Measurements from ENCODE around the gene ANKRD34A.
A peak's percentile ranks its signal among the peaks of the same experiment; 100 is the strongest.

ANKRD34A gene

DNA sequence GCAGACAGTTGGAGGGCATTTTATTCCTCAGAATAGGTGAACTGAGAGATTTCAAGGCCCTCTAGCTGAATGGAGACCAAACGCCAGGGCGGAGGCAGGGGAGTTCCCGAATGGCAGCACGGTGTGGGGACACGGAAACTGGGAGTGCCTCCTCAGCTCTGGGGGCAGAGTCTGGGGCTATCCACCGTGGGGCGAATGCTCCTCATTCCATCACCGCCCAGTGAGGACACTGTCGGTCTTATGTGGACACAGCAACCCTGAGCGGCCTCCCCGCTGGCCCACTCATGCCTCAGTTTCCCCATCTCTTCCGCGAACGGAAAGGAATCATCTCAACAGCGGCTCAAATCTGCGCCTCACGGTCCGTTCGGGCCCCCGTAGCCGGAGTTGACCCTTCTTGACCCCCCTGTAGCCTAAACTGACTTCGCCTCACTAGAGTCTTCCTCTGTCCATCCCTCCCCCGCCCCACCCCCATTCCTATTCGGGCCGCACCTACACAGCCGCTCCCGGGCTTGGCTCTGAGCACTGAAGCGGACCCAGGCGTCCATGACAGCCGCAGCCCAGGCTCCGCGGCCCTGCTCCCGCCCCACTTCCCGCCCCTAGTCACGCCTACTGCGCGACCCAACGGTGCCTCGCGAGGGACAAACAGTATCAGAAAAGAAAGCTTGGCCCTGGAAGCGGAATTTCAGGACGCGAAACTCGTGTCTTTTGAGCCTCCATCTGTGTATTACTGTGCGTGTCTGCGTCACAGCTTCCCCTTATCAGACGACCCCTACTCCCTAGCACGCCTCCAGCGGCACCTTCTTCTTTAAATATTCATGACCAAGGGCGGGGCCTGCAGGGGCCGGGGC is 46.0 kb downstream of the ANKRD34A start, which contains the start of gene PEX11B (continued):
- TF ChIP-seq, protein P1, sequence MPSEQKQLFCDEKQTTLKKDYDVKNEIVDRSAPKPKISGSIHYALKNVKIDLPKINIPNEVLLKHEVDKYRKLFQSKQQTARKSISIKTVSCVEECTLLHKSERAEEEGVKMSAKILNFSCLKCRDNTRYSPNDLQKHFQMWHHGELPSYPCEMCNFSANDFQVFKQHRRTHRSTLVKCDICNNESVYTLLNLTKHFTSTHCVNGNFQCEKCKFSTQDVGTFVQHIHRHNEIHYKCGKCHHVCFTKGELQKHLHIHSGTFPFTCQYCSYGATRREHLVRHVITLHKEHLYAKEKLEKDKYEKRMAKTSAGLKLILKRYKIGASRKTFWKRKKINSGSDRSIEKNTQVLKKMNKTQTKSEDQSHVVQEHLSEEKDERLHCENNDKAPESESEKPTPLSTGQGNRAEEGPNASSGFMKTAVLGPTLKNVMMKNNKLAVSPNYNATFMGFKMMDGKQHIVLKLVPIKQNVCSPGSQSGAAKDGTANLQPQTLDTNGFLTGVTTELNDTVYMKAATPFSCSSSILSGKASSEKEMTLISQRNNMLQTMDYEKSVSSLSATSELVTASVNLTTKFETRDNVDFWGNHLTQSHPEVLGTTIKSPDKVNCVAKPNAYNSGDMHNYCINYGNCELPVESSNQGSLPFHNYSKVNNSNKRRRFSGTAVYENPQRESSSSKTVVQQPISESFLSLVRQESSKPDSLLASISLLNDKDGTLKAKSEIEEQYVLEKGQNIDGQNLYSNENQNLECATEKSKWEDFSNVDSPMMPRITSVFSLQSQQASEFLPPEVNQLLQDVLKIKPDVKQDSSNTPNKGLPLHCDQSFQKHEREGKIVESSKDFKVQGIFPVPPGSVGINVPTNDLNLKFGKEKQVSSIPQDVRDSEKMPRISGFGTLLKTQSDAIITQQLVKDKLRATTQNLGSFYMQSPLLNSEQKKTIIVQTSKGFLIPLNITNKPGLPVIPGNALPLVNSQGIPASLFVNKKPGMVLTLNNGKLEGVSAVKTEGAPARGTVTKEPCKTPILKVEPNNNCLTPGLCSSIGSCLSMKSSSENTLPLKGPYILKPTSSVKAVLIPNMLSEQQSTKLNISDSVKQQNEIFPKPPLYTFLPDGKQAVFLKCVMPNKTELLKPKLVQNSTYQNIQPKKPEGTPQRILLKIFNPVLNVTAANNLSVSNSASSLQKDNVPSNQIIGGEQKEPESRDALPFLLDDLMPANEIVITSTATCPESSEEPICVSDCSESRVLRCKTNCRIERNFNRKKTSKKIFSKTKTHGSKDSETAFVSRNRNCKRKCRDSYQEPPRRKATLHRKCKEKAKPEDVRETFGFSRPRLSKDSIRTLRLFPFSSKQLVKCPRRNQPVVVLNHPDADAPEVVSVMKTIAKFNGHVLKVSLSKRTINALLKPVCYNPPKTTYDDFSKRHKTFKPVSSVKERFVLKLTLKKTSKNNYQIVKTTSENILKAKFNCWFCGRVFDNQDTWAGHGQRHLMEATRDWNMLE (tag by site-specific recombination; conservative IDR thresholded peaks at IDR 0.05; ENCODE audit: low read depth): 0 out of 2 replicates have a peak, but pooled peaks have one; percentile 13
- TF ChIP-seq KLF16 (tag by site-specific recombination; IDR thresholded peaks at IDR 0.05) (peak; percentile 66; the same call in 1 of the 2 replicates), ZBTB7A (tag by site-specific recombination; IDR thresholded peaks at IDR 0.05; ENCODE audit: low read depth) (0 out of 2 replicates have a peak, but pooled peaks have one; percentile 27), ZNF341 (tag by site-specific recombination; IDR thresholded peaks at IDR 0.05; ENCODE audit: low read depth) (no peak), GLIS2 (tag by site-specific recombination; IDR thresholded peaks at IDR 0.05) (peak; percentile 55), GLI4 (tag by site-specific recombination; IDR thresholded peaks at IDR 0.05) (0 out of 2 replicates have a peak, but pooled peaks have one; percentile 31), ZFP37 (tag by site-specific recombination; IDR thresholded peaks at IDR 0.05) (peak; percentile 26; the same call in 1 of the 2 replicates), TRIM28 (IDR thresholded peaks at IDR 0.05; ENCODE audit: borderline replicate concordance, low read length) (no peak), ZBTB48 (tag by site-specific recombination; IDR thresholded peaks at IDR 0.05) (peak; percentile 91), KLF7 (tag by site-specific recombination; IDR thresholded peaks at IDR 0.05; ENCODE audit: borderline replicate concordance) (peak; percentile 66; the same call in 1 of the 2 replicates), ZNF544 (tag by site-specific recombination; IDR thresholded peaks at IDR 0.05) (no peak), ZNF707 (tag by site-specific recombination; IDR thresholded peaks at IDR 0.05) (0 out of 2 replicates have a peak, but pooled peaks have one; percentile 24), SP7 (tag by site-specific recombination; IDR thresholded peaks at IDR 0.05) (peak; percentile 61), BCL11B (tag by site-specific recombination; IDR thresholded peaks at IDR 0.05; ENCODE audit: low read depth) (no peak), ZNF629 (tag by site-specific recombination; IDR thresholded peaks at IDR 0.05) (peak; percentile 64), ZNF501 (tag by site-specific recombination; IDR thresholded peaks at IDR 0.05) (peak; percentile 82; the same call in 1 of the 2 replicates), SP3 (tag by site-specific recombination; IDR thresholded peaks at IDR 0.05) (peak; percentile 98), ZNF623 (tag by site-specific recombination; IDR thresholded peaks at IDR 0.05) (no peak), KLF8 (tag by site-specific recombination; IDR thresholded peaks at IDR 0.05) (peak; percentile 95), ZNF610 (tag by site-specific recombination; IDR thresholded peaks at IDR 0.05; ENCODE audit: borderline replicate concordance) (0 out of 2 replicates have a peak, but pooled peaks have one; percentile 48), ZNF791 (tag by site-specific recombination; IDR thresholded peaks at IDR 0.05) (no peak), ZIC2 (tag by site-specific recombination; IDR thresholded peaks at IDR 0.05) (no peak)
- TF ChIP-seq, protein P2, sequence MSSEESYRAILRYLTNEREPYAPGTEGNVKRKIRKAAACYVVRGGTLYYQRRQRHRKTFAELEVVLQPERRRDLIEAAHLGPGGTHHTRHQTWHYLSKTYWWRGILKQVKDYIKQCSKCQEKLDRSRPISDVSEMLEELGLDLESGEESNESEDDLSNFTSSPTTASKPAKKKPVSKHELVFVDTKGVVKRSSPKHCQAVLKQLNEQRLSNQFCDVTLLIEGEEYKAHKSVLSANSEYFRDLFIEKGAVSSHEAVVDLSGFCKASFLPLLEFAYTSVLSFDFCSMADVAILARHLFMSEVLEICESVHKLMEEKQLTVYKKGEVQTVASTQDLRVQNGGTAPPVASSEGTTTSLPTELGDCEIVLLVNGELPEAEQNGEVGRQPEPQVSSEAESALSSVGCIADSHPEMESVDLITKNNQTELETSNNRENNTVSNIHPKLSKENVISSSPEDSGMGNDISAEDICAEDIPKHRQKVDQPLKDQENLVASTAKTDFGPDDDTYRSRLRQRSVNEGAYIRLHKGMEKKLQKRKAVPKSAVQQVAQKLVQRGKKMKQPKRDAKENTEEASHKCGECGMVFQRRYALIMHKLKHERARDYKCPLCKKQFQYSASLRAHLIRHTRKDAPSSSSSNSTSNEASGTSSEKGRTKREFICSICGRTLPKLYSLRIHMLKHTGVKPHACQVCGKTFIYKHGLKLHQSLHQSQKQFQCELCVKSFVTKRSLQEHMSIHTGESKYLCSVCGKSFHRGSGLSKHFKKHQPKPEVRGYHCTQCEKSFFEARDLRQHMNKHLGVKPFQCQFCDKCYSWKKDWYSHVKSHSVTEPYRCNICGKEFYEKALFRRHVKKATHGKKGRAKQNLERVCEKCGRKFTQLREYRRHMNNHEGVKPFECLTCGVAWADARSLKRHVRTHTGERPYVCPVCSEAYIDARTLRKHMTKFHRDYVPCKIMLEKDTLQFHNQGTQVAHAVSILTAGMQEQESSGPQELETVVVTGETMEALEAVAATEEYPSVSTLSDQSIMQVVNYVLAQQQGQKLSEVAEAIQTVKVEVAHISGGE (tag by site-specific recombination; conservative IDR thresholded peaks at IDR 0.05; ENCODE audit: low read depth): 0 out of 2 replicates have a peak, but pooled peaks have one; percentile 8
- TF ChIP-seq, protein P3, sequence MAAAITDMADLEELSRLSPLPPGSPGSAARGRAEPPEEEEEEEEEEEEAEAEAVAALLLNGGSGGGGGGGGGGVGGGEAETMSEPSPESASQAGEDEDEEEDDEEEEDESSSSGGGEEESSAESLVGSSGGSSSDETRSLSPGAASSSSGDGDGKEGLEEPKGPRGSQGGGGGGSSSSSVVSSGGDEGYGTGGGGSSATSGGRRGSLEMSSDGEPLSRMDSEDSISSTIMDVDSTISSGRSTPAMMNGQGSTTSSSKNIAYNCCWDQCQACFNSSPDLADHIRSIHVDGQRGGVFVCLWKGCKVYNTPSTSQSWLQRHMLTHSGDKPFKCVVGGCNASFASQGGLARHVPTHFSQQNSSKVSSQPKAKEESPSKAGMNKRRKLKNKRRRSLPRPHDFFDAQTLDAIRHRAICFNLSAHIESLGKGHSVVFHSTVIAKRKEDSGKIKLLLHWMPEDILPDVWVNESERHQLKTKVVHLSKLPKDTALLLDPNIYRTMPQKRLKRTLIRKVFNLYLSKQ (tag by site-specific recombination; IDR thresholded peaks at IDR 0.05; ENCODE audit: borderline replicate concordance): no peak
- TF ChIP-seq, protein P4, sequence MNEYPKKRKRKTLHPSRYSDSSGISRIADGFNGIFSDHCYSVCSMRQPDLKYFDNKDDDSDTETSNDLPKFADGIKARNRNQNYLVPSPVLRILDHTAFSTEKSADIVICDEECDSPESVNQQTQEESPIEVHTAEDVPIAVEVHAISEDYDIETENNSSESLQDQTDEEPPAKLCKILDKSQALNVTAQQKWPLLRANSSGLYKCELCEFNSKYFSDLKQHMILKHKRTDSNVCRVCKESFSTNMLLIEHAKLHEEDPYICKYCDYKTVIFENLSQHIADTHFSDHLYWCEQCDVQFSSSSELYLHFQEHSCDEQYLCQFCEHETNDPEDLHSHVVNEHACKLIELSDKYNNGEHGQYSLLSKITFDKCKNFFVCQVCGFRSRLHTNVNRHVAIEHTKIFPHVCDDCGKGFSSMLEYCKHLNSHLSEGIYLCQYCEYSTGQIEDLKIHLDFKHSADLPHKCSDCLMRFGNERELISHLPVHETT (tag by site-specific recombination; IDR thresholded peaks at IDR 0.05): 0 out of 2 replicates have a peak, but pooled peaks have one; percentile 65
- TF ChIP-seq, protein P5, sequence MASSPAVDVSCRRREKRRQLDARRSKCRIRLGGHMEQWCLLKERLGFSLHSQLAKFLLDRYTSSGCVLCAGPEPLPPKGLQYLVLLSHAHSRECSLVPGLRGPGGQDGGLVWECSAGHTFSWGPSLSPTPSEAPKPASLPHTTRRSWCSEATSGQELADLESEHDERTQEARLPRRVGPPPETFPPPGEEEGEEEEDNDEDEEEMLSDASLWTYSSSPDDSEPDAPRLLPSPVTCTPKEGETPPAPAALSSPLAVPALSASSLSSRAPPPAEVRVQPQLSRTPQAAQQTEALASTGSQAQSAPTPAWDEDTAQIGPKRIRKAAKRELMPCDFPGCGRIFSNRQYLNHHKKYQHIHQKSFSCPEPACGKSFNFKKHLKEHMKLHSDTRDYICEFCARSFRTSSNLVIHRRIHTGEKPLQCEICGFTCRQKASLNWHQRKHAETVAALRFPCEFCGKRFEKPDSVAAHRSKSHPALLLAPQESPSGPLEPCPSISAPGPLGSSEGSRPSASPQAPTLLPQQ (tag by site-specific recombination; IDR thresholded peaks at IDR 0.05): peak; percentile 71
